Uterus (tissue), 4 donors: ENCODE results near the gene DDX25. TPM values are rescaled to one million over a fixed set of nuclear protein-coding genes. Genes with fewer than 3 reads are reported as not detected.

Source experiments
- DNase-seq, 2 donors: peaks; one replicate each; pipeline ENCODE4 v3.0.0-alpha.2; 2019 to 2020
- H3K27ac ChIP-seq, 2 donors: fragments of 200-600 bp; sonication (generic); 1 replicate in 1 of 2; 2 replicates in 1 of 2; pipeline ENCODE4 v1.5.1; 2016 to 2018
- H3K27me3 ChIP-seq, 2 donors: fragments of 200-600 bp; sonication (generic); one replicate each; pipeline ENCODE4 v1.5.1; 2018 to 2019; ENCODE audit warnings: control low read depth in 1 of 2
- H3K36me3 ChIP-seq, 2 donors: fragments of 200-600 bp; sonication (generic); one replicate each; pipeline ENCODE4 v1.5.1; 2019; ENCODE audit warnings: control low read depth in 1 of 2
- H3K4me1 ChIP-seq, 2 donors: fragments of 200-600 bp; sonication (generic); one replicate each; pipeline ENCODE4 v1.5.1; 2018 to 2019; ENCODE audit warnings: control low read depth in 1 of 2
- H3K4me3 ChIP-seq, 2 donors: fragments of 200-600 bp; sonication (generic); 1 replicate in 1 of 2; 2 replicates in 1 of 2; pipeline ENCODE4 v1.5.1; 2018 to 2019; ENCODE audit warnings: mild to moderate bottlenecking in 1 of 2
- H3K9me3 ChIP-seq, 2 donors: fragments of 200-600 bp; sonication (generic); one replicate each; pipeline ENCODE4 v1.5.1; 2019; ENCODE audit warnings: control low read depth in 1 of 2
- POLR2A ChIP-seq, 2 donors: fragments of 450-650 bp; IDR thresholded peaks; one replicate each; pipeline ENCODE4 v1.6.1; 2016; ENCODE audit warnings: antibody characterized with exemption in 2 of 2, mild to moderate bottlenecking in 1 of 2, moderate library complexity in 1 of 2
- intact Hi-C: fragments of 100-400 bp; cut with DNase I; formaldehyde crosslinking; loops from one replicate; pipeline ENCODE4 v1.15.1; 2023; ENCODE audit warnings: low total_unique reads
- total RNA-seq, 4 donors: library from RNA; depleted of rRNA in 3 of 4; stranded (reverse); fragments of >200 nt in 3 of 4; gene quantifications; one replicate each; pipeline versions ENCODE4 v1.1.0 to v1.2.4, GENCODE V29; 2014 to 2023
- TF ChIP-seq, protein P1 (sequence below), 4 experiments: fragments of 200-600 bp in 2 of 4; fragments of 450-650 bp in 2 of 4; sonication (generic) in 2 of 4; IDR thresholded peaks; one replicate each; pipeline ENCODE4 v1.5.1; 2016 to 2019; ENCODE audit warnings: antibody characterized with exemption in 4 of 4, mild to moderate bottlenecking in 2 of 4, moderate library complexity in 1 of 4
- donor health status: DM: yes; HTN: yes; CAD: no.

Gene DDX25
- total RNA-seq, 4 donors from 2014 or later = 0.46 to 1.1 TPM; not detected in 2

DNA sequence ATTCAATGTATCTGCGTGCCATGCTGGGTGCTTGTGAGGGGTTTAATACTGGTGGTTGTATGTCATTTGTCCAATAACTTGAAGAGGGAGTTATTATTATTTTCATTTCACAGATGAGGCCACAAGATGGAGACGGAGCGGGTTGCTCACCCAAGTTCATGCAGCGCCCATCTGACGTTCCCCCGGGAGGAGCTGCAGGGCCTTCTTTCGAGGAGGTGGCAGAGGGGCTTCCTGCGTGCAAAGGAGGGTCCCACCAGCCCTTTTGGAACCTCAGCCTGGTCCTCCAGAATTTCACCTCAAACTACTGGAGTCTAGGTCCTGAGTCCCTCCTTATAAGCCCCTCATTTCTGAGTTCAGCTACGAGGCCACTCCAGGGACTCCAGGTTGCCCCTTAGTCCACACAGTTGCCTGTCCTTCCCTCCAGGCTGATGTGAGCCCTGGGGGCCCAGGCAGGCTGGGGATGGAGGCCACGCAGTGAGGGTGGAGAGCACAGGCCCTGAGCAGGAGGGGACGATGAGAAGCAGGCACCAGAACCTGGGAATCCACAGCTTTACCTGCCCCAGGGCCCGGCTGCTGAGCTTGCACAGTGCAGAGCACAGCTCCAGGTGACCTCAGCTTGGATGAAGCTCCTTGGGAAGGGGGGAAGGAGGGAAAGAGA lies 38.6 kb downstream of the DDX25 start:
- Histone ChIP-seq H3K4me1 (no peaks in the 10 kb centered on the region), H3K36me3 (no peaks in the 10 kb centered on the region), H3K4me3 (no peak overlapping the region), H3K27me3 (no peaks in the 10 kb centered on the region), H3K27ac (no peak overlapping the region), H3K9me3 (no peaks in the 10 kb centered on the region)
- no peak for TF ChIP-seq POLR2A (IDR thresholded peaks at IDR 0.05)
- TF ChIP-seq, protein P1, sequence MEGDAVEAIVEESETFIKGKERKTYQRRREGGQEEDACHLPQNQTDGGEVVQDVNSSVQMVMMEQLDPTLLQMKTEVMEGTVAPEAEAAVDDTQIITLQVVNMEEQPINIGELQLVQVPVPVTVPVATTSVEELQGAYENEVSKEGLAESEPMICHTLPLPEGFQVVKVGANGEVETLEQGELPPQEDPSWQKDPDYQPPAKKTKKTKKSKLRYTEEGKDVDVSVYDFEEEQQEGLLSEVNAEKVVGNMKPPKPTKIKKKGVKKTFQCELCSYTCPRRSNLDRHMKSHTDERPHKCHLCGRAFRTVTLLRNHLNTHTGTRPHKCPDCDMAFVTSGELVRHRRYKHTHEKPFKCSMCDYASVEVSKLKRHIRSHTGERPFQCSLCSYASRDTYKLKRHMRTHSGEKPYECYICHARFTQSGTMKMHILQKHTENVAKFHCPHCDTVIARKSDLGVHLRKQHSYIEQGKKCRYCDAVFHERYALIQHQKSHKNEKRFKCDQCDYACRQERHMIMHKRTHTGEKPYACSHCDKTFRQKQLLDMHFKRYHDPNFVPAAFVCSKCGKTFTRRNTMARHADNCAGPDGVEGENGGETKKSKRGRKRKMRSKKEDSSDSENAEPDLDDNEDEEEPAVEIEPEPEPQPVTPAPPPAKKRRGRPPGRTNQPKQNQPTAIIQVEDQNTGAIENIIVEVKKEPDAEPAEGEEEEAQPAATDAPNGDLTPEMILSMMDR (IDR thresholded peaks at IDR 0.05) = no peak
- intact Hi-C loops = loop anchor here (10.0 kb wide), 1 partner anchor 122 kb away; the partner anchor contains the start of gene CDON
- DNase-seq = peak in 1 of 2 donors; percentile 10

DNA sequence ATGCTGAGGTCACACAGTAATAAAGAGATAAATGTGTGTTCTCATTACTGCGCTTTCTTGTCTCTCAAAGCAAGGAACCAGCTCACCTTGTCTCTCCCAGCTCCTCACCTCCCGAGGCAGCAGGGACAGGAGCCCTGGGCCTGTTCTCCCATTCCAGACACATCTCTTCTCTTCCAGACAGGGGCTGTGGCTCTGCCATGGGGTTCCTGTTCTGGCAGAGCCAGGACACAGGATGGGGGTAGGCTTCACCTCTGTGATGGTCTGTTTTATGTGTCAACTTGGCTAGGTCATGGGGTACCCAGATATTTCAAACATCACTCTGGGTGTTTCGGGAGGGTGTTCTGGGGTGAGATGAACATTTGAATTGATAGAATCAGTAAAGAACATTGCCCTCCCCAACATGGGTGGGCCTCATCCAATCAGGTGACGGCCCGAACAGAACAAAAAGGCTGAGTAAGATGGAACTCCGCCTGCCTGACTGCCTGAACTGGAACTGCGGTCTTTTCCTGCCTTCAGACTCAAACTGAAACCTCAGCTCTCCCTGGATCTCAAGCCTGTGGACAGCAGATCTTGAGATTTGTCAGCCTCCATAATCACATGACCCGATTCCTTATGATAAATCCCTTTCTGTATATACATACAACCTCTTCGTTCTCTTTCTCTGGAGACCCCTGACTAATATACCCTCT lies 39.5 kb downstream of the DDX25 start:
- Histone ChIP-seq H3K4me3 (no peak overlapping the region), H3K4me1 (no peaks in the 10 kb centered on the region), H3K36me3 (no peaks in the 10 kb centered on the region), H3K9me3 (no peaks in the 10 kb centered on the region), H3K27me3 (no peaks in the 10 kb centered on the region), H3K27ac (no peak overlapping the region)
- peak in 1 of 2 donors; percentile 8 for DNase-seq
- no peak for TF ChIP-seq POLR2A (IDR thresholded peaks at IDR 0.05)
- TF ChIP-seq, protein P1 (IDR thresholded peaks at IDR 0.05) = no peak
- intact Hi-C loops = loop anchor here (10.0 kb wide), 1 partner anchor 121 kb away; the partner anchor contains the start of gene CDON

DNA sequence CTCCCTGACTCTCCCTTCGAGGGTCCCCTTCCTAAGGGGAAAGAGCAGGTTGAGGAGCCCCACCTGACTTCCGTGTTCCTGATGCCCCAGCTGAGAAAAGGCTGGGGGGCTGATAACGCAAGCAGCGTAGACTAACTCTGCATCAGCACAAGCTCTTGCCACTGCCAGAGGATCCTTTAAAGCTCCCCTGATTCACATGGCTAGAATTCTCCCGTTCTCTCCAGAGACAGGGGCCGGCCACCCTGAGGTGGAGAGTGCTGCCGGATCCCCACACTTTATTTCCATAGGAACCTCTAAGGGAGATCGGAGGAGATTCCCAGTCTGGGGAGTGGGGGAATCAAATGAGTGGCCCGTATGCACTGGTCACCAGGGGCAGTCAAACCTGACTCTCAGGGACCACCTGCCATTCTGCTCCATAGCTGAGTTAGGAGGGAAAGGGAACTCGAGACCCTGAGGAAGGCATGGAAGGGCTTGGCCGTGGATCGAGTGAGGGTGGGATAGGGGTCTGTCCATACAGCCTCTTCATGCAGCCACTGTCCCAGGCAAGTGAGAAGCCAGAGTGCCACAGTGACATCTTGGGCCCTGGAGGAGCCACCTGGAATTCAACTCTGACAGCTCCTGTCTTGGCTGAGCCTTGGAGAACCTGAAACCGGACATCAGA lies 40.2 kb downstream of the DDX25 start:
- Histone ChIP-seq H3K27ac (no peak overlapping the region), H3K9me3 (no peaks in the 10 kb centered on the region), H3K4me1 (no peaks in the 10 kb centered on the region), H3K27me3 (no peaks in the 10 kb centered on the region), H3K4me3 (no peak overlapping the region), H3K36me3 (no peaks in the 10 kb centered on the region)
- TF ChIP-seq, protein P1 (IDR thresholded peaks at IDR 0.05) = no peak
- TF ChIP-seq POLR2A (IDR thresholded peaks at IDR 0.05) = no peak
- intact Hi-C loops = loop anchor here (10.0 kb wide), 1 partner anchor 120 kb away; the partner anchor contains the start of gene CDON
- peak; percentile 5 to 7 for DNase-seq

DNA sequence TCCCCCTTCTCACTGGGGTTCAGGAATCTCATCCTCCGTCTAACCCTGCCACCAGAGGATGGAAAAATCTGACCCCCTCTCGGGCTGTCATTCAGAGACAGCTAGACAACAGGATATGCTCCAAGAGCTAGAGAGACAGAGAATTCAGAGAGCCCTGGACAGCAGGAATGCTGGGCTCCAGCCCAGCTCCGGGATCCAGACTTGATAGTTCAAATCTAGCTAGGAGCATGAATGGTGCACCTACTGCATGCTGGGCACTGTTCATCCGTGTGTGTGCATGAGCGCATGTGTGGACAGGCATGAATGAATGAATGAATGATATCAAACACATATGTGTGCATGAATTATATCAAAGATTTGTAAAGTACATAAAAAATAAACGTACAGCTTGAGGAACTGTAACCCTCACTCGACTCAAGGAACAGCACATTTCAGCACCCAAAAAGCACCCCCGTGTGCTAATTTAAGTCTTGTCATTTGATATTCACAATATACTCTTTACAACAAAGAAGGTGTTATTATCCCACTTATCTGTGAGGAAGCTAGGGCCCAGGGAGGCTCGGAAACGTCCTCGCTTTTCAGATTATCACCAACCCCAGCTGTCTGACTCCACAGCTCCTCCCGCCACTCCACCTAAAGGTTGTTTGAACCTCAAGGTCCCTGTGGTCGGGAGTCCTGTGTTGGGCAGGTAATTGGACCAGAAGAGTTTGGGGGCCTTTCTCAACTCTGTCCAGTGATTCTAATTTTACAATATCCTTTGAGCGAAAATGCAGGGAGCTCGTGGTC lies 40.9 kb downstream of the DDX25 start:
- H3K27me3 ChIP-seq = no peaks in the 10 kb centered on the region
- no peak overlapping the region for H3K27ac ChIP-seq
- H3K9me3 ChIP-seq = no peaks in the 10 kb centered on the region
- no peaks in the 10 kb centered on the region for H3K4me1 ChIP-seq
- intact Hi-C loops = loop anchor here (10.0 kb wide), 1 partner anchor 120 kb away; the partner anchor contains the start of gene CDON
- no peak for TF ChIP-seq POLR2A (IDR thresholded peaks at IDR 0.05)
- TF ChIP-seq, protein P1 (IDR thresholded peaks at IDR 0.05) = no peak
- no peak overlapping the region for H3K4me3 ChIP-seq
- peak; percentile 4 to 6 for DNase-seq
- no peaks in the 10 kb centered on the region for H3K36me3 ChIP-seq
